Posterior cingulate gyrus (tissue), 11 donors: ENCODE results near the gene RELL1.

ENCODE experiments used
- DNase-seq, 10 donors: peaks; one replicate each; pipeline versions ENCODE4 v3.0.0 to v3.0.0-alpha.2; 2020 to 2021; ENCODE audit warnings: mixed read lengths in 3 of 10
- intact Hi-C: fragments of 100-400 bp; cut with DNase I; formaldehyde crosslinking; loops from one replicate; pipeline ENCODE4 v1.15.1; 2023

The RELL1 gene

DNA sequence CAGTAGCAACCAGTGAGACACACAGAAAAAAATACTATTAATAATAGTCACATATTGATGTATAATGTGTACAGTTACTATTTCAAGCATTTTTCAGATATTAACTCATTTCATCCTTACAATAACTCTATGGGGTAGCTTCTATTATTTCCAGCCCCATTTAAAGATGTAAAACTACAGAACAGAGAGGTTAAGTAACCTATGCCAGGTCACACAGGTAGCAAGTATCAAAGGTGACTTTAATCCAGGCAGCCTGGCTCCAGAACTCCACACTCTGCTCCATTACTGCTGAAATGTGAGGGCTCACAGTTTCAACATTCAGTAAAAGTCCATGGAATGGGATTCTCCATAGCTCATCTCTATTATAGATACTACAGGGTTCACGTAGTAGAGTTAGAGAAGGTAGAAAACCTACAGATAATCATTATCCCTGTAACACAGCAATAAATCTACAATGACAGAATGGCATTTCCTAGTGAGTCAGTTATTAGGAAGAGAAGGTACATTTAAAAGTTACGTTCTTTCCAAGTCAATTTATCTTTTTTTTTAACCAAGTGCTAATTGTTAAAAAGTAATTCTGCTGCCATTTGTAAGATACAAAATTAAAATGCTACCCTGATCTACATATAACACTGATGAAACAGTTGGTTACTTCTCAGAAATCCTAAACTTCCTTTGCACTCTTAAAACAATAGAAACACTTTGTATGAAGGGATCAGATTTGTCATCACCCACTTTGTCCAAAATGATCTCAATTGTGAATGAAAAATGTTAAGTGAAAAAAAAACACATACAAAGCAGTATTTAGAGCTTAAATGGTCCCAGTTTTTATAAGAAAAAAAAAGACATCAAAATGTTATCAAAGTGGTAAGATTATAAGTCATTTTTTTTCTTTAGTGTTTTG is 18.7 kb downstream of the RELL1 start:
- no peak for DNase-seq
- intact Hi-C loops, result no loop called here

- DNase-seq, result no peak
- intact Hi-C loops, result no loop called here
Observed at GRCh38 chr4:37666625-37667071, 19.5 kb downstream of the RELL1 start.

DNA sequence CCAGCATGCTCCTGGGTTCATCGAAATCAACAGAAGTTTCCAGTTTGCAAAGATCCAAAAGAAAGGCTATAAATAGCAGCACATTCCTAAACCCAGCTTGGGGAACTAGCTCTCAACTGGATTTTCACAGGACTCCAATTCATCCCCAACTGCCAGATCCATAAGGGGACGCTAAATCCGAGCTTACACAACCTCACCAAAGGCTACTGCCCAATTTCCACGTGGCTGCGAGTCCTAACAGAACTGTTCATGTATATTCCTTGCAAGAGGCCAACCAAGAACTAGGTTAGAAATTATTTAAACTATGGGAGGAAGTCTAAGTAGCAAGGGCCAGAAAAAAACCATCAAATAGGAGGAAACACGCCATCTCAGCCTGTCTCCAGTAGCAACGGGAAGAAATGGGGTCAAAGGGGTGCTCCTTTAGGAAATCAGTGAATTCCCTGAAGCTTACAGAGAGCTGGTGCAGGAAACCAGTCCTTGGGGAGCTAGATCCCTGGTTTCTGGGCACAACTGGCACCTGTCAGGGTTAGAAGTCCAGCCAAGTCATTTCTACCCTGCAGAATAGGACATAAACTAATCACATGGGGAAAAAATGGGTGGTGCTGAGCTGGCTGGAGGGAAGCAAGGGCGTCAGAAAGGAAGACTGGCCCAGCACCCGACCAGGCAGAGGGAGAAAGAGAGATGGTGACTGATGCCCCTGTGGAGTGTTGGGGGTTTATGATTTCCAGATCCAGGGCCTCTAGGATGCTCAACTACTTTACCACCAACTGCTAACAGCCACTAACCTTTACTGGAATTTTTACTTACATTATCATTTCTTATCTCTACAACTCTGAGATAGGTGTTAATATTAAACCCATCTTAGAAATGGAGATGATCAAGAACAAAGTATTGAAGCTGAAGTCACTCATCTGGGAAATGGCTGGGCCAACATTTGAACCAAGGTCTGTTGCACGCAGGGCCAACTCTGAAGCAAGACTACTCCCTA is 20.5 kb downstream of the RELL1 start:
- no peak for DNase-seq

GRCh38 chr4:37664696-37665095 is 21.5 kb downstream of the RELL1 start:
- intact Hi-C loops, result no loop called here
- no peak for DNase-seq

More for the DNA sequence above, 20.5 kb downstream of the RELL1 start:
- intact Hi-C loops, result no loop called here

DNA sequence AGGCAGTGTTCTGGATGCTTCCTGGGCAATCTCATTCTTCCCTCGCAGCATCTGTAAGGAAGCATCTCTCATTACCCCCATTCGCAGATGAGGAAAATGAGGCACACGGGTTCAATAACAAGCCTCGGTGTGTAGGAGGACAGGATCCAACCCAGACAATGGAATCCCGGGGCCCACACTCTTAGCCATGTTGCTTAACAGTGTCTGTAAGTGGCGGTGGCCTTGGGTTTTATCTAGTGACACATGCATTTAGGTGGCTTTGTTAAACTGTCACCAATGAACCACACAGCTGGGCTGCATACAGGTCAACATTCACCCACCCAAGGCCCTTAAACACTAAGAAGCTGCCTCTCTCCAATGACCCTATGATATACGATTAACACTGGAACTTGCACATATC is 22.6 kb downstream of the RELL1 start:
- intact Hi-C loops, result no loop called here
- no peak for DNase-seq

DNA sequence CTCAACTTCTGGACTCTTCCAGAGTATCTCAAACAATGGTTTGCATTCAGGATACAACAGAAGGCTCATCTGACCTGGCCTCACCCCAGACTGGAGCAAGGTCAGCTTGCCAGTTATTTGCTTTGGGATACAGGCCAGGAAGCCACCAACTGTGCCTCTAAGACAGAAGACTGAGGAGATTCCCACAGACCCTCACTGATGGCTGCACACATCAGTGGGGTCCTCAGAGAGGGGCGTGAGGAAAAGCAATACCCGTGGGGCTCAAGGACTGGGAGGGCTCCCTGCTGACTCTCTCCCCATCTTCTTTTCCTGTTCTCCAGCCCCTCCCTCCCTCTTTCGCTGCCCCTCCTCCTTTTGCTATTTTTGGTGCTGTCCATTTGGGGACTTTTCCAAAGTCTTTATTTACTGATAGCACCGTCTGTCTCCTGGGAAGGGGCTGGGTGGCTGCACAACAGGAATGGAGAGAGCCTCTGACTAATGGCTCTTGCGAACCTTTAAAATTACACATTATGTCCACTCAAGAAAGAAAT is 23.2 kb downstream of the RELL1 start:
- no peak for DNase-seq
- intact Hi-C loops, result no loop called here

- intact Hi-C loops, result no loop called here
- DNase-seq, result no peak
Observed at GRCh38 chr4:37662251-37662650, 23.9 kb downstream of the RELL1 start.

GRCh38 chr4:37661772-37662171 is 24.4 kb downstream of the RELL1 start:
- intact Hi-C loops, result no loop called here
- DNase-seq, result no peak

- no peak for DNase-seq
Observed at GRCh38 chr4:37659696-37660095, 26.5 kb downstream of the RELL1 start.

DNA sequence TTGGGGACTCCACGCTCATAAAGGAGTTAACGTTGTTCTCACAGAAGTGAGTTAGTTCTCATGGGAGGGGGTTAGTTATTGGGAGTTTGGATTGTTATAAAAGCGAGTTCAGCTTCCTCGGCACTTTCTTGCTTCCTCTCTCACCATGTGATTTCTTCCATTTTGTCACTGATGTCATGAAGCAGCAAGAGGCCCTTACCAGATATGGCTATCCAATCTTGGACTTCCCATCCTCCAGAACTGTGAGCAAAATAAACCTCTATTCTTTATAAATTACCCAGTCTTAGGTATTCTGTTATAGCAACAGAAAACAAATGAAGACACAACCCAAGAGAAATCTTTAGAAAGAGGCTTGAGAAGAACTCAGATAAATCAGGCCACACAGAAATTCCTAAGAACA is 29.5 kb downstream of the RELL1 start:
- intact Hi-C loops, result no loop called here
- DNase-seq, result no peak

More at GRCh38 chr4:37659696-37660095, 26.5 kb downstream of the RELL1 start:
- intact Hi-C loops, result no loop called here

DNA sequence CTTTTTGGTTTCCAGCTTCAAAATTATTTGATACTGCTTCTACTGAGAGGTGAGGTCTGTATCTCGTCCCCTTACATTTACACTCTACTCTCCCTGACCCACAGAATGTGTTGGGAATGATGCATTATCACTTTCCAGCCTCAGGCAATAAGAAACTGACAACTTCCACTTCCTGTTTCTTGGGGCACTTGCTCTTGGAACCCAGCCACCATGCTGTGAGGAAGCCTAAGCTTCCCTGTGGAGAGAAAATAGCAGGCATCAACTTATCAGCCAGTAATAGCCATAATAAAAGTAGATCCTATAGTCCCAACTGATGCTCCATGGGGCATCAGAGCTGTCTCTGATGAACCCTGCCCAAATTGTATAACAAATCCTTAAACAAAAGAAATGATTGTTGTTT is 32.6 kb downstream of the RELL1 start:
- no peak for DNase-seq
- intact Hi-C loops, result no loop called here

- no peak for DNase-seq
- intact Hi-C loops, result no loop called here
Observed at GRCh38 chr4:37652747-37653527, 33.2 kb downstream of the RELL1 start.

GRCh38 chr4:37651781-37652377 is 34.3 kb downstream of the RELL1 start:
- intact Hi-C loops, result no loop called here
- DNase-seq, result no peak

DNA sequence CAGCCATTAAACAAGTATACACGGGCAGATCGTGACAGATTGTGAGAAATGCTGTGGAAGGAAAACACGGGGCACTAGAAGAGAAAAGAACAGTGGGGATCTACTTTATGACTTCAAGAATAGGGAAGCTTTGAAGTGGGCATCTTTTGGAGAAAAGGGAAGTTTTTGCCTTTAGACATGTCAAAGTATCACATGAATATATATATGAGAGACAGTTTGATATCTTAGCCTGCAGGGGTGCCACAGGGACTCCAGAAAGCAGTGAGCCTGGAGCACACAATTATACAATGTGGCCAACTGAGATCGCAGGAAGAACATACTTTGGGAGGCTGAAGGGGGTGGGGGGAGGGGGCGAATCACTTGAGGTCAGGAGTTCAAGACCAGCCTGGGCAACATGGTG is 35.7 kb downstream of the RELL1 start:
- intact Hi-C loops, result no loop called here

DNA sequence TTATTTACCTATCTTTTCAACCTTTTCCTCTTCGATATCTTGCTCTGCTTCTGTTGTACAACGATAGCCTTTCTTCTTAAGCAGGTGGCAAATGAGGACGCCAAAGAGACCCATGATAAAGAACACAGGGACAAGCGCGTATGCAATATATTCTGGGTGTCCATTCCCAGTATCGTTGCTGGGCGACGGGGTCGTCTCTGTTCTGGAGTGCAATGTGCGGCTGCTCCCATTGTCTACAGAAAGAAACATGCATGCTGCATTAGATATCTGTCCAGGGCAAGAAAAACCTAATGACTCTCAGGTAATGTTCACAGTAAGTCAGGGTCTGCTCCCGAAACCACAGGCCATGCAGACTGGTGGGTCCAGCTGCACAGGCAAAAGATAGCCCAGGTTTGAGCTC is 36.9 kb downstream of the RELL1 start:
- DNase-seq, result no peak
- intact Hi-C loops, result no loop called here

More for the DNA sequence above, 35.7 kb downstream of the RELL1 start:
- DNase-seq, result no peak

- intact Hi-C loops, result no loop called here
- DNase-seq, result no peak
Observed at GRCh38 chr4:37648084-37648817, 37.9 kb downstream of the RELL1 start.

DNA sequence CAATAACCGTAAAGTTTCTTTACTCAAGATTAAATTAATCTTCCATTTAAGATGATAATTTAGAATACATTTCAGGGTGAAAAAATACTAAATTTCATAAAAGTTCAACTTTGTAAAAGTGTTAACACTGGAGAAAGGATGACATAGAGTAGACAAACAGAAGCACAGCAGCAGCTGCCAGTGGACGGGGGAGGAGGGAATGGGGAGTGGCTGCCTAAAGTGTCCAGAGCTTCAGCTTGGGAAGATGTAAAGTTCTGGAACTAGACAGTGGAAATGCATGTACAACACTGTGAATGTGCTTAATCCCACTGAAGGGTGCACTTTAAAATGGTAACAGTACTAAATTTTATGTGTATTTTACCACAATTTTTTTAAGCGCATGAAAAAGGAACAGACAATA is 39.9 kb downstream of the RELL1 start:
- intact Hi-C loops, result no loop called here
- no peak for DNase-seq

- DNase-seq, result no peak
- intact Hi-C loops, result no loop called here
Observed at GRCh38 chr4:37645736-37646135, 40.4 kb downstream of the RELL1 start.

DNA sequence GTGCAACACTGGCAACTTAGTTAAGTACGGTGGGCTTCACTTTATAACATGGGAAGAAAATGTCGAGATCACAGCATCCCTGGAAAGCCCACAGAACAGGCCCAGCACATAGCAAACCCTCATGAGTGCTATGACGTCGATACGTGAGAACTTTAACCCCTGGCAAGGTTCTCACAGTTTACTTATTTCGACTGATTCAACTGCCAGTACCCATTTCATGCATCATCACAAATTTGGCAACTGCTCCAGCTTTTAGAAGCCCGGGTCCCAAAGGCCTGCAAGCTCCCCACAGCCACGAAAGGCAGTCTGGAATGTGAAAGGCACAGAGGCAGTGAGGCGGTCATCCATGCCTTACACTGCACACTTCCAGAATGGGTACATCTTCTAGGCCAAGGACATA is 41.2 kb downstream of the RELL1 start:
- DNase-seq, result no peak
- intact Hi-C loops, result no loop called here
